Cardiac fibroblast (primary cell): ENCODE measurements around the gene PXDN.

Source experiments
- DNase-seq, 2 donors: peaks; one replicate each; pipeline versions ENCODE4 v3.0.0 to v3.0.0-alpha.2; 2010; ENCODE audit warnings: low read depth in 2 of 2
- H3K4me3 ChIP-seq, 2 donors: replicated peaks in 1 of 2; 1 replicate in 1 of 2; 2 replicates in 1 of 2; pipeline ENCODE4 v1.5.1; 2011; ENCODE audit warnings: low read depth in 2 of 2, low read length in 2 of 2, mild to moderate bottlenecking in 2 of 2, moderate library complexity in 1 of 2
- TF ChIP-seq, protein P1 (sequence below): IDR thresholded peaks from one replicate; pipeline ENCODE4 v1.5.1; 2011; ENCODE audit warnings: low read depth, mild to moderate bottlenecking, low read length, inconsistent platforms

PXDN gene

DNA sequence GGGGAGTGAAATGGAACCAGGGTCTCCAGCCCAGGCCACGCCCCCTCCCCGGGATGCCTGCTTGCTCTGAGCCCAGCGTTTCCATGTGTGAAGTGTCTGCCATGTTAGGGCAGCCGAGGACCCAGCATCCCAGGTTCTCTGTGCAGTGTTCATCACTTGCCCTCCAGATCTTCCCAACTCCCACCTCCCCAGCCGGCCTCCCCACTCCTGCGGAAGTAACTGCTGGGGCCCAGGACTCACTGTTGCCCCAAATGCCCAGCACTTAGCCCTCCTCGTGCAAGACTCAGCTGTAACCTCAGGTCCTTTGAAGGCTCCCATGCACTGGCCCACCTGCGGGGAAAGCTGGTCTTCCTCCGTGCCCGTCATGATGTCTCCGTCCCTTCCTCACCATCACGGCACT, 9.7 kb upstream of the PXDN start:
- TF ChIP-seq, protein P1, sequence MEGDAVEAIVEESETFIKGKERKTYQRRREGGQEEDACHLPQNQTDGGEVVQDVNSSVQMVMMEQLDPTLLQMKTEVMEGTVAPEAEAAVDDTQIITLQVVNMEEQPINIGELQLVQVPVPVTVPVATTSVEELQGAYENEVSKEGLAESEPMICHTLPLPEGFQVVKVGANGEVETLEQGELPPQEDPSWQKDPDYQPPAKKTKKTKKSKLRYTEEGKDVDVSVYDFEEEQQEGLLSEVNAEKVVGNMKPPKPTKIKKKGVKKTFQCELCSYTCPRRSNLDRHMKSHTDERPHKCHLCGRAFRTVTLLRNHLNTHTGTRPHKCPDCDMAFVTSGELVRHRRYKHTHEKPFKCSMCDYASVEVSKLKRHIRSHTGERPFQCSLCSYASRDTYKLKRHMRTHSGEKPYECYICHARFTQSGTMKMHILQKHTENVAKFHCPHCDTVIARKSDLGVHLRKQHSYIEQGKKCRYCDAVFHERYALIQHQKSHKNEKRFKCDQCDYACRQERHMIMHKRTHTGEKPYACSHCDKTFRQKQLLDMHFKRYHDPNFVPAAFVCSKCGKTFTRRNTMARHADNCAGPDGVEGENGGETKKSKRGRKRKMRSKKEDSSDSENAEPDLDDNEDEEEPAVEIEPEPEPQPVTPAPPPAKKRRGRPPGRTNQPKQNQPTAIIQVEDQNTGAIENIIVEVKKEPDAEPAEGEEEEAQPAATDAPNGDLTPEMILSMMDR: no peak
- no peak for DNase-seq
- H3K4me3 ChIP-seq: no peak overlapping the region

GRCh38 chr2:1752751-1753150, 8.4 kb upstream of the PXDN start:
- DNase-seq: no peak
- TF ChIP-seq, protein P1: no peak
- no peak overlapping the region for H3K4me3 ChIP-seq

DNA sequence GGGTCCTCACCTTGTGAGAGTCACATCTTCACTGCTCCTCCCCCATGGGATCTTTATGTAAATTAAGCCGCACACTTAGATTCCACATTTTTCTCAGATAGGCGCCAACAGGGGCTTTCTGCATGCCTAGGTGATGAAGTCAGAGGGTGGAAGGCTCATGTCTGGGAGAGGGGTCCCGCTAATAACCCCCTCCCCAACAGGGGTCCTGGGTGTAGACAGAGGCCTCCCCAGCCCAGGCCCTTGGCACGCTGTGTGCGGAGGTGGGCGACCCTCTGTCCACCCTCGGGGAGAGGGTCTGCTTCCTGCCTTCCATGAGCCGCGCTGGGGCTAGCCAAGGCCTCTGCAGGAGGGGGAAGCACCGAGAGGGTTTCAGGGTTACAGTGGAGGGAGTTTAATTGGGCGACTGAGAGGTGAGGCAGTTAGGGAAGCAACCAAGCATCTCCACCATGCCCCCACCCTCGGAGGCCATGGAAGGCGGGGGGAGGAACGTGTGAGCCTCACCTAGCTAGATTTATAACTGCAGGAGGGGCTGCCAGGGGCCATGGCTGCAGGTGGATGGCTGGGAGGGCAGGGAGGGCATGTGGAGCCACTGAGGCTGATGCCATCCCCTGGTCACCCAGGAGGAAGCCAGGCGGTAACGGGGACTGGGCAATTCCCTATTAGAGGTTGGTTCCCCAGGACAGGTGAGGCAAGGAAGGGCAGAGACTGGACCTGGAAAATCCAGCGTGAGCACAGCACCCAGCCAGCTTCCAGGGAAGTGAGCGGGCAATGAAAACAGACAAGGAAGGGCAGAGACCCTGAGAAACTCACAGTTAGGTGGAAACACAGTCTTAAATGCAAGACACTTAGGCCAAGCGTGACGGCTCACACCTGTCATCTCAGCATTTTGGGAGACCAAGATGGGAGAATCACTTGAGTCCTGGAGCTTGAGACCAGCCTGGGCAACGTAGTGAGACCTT, 7.7 kb upstream of the PXDN start:
- DNase-seq: no peak
- H3K4me3 ChIP-seq: no peak overlapping the region
- TF ChIP-seq, protein P1: no peak

DNA sequence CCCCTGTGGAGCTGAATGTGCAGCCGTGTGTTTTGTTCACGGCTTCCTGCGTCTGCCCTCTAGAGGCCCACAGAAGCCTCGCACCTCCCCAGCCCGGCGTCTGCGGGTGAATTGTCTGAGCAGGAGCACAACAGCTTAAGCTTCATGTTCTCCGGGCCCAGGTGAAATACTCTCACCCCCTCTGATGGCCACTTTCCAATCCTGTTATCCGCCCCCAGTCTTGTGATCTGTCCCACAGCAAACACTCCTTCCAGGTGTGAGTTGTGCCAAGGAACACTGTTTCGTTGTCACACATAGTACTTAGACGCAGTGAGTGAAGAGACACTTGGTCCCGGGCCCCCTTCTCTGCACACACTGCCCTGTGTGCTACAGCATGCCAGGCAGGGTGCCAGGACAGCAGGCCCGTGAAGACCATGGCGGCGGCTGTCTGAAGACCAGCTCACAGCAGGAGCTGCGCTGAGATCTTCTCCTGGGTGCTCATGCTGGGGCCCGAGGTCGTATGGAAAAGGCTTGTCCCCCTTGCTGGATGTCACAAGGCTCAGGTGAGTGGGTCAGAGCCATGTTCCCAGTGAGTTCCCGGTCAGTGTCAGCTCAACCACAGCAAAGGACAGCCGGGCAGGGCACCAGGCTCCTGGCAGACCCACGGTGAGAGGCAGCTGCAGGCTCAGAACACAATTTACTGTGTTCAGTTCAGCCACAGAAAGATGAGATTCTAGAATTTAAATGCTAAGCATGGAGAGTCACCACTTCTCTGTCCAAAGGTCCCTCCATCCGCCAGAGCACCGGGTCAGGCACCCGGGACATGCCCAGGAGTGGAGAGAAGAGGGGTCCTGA, 6.8 kb upstream of the PXDN start:
- TF ChIP-seq, protein P1: peak; percentile 95
- H3K4me3 ChIP-seq: no peak overlapping the region
- peak; percentile 89 for DNase-seq

- H3K4me3 ChIP-seq: no peak overlapping the region
- TF ChIP-seq, protein P1: no peak
- no peak for DNase-seq
Observed at GRCh38 chr2:1750270-1750932, 6.1 kb upstream of the PXDN start.

GRCh38 chr2:1749489-1750119, 5.3 kb upstream of the PXDN start:
- no peak for DNase-seq
- no peak overlapping the region for H3K4me3 ChIP-seq
- TF ChIP-seq, protein P1: no peak
